Astrocyte of the hippocampus (primary cell): Measurements from ENCODE around the gene DRG2.

ENCODE experiments used
- DNase-seq: peaks from one replicate; pipeline ENCODE4 v3.0.0; 2011; ENCODE audit warnings: low read depth, low spot score

DRG2 gene

GRCh38 chr17:18074566-18075272, 13.0 kb upstream of the DRG2 start:
- no peak for DNase-seq

DNA sequence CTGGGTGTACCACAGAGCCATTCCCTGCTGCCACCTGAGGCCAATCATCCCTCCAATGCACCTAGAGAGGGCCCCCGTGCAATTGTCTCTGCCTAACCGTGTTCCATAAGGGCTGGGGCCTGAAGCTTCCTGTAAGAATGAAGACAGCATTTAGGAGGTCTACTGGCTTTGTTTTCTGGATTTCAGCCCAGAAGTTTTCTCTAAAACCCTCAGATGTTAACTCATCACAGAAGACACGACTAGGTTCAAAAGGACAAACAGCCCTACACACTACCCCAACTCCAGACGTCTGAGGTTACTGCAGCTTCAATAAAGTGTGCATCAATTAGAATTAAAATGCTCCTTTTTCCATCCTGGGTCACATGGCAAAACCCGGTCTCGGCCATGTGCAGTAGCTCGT, 10.8 kb upstream of the DRG2 start:
- DNase-seq: no peak

DNA sequence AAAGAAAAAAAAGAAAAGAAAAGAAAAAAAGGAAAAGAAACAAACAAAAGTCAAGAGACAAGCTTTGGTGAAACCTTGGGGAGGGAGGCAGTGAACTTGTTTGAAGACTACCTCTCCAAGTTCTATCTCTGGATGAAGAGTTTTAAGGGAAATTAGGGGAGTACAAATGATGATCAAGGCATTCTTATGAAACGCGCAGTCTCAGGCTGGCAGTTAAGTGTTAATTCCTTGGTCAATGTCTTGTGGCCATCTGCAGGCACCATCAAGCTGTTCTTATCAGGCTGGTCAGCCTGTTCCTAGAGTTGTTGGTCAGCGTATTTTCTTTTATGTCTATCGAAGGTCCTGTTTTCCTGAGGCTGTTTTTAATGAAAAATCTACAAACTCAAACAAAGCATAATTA, 8.2 kb upstream of the DRG2 start:
- DNase-seq: no peak

GRCh38 chr17:18084256-18084655, 3.5 kb upstream of the DRG2 start:
- no peak for DNase-seq

DNA sequence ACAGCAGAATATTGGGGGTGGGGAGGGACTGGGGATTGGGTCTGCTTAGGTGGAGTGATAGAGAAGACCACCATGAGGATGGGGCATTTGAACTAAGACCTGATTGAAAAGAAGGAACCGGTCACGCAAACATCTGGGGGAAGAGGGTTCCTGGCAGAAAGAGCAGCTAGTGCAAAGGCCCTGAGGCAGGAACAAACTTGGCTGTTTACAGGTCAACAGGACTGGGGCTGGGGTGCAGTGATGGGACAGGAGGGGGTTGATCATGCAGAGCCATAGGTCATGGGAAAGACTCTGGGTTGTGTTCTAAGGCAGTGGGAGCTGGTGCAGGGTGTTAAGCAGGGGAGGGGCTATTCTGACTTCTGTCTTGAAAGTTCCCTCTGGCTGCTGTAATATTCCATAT, 1.9 kb downstream of the DRG2 start:
- DNase-seq: no peak

DNA sequence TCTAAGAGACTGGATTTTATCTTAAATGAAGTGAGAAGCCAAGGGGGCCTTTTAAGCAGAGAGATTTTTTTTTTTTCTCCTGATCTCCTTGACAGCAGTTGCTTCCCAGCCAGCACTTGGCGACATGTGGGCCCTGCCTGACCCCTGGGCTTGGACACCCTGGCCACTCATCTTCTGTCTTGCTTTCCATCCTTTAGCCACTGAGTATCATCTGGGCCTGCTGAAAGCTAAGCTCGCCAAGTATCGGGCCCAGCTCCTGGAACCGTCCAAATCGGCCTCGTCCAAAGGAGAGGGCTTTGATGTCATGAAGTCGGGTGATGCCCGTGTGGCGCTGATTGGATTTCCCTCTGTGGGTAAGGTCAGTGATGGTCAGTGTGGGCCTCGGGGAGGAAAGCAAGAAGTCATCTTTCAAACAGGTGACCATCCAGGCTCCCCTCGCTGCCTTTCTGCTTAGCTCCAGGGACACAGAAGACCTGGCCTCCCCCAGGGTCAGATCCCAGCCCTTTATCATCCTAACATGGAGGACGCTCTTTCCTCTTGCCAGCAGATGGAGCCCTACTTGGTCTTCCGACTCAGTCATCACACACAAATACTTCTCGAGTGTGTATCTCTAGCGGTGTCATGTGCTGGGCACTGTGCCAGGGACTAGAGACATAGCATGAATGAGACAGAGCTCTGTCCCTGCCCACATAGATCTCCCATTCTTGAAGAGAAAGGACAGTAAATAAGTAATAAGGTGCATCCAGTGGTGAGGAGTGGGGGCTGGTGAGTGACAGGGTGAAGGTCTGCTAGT, 6.1 kb downstream of the DRG2 start:
- DNase-seq: peak; percentile 56

GRCh38 chr17:18094409-18094807, 6.7 kb downstream of the DRG2 start:
- no peak for DNase-seq

- no peak for DNase-seq
These were observed 11.8 kb downstream of the DRG2 start for GRCh38 chr17:18099516-18099915.

DNA sequence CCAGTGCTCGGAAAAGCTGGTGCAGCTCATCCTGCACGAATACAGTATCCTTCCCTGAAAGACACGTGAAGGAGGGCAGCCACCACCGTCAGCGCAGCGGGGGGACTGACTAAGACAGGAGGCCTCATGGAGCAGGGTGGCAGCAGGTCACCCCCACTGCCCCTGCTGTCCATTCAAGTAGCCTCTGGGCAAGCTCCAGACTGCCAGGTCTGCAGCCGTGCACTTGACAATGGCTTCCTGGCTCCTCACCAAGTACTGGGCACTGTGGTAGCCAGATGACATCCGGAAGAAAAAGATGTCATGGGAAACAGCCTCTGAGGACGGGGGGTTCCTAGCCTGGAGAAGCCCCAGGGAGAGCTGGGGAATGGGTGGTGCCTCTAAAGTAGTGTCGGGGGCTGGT, 12.9 kb downstream of the DRG2 start:
- no peak for DNase-seq

DNA sequence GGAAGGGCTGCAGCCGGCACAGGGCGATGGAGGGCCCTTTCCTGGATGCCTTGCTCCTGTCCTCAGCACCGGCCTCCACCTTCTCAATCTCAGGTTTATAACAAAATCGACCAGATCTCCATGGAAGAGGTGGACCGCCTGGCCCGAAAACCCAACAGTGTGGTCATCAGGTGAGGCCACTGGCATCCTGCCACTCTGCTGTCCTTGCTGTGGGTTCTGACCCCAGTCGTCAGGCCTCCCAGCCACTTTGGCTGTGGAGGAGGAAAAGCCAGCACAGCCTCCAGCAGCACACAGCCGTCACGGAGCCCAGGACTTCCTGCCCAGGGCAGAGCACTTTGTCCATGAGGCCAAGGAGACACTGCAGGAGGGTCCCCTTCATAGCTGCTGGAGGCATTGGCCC, 14.1 kb downstream of the DRG2 start:
- DNase-seq: no peak

DNA sequence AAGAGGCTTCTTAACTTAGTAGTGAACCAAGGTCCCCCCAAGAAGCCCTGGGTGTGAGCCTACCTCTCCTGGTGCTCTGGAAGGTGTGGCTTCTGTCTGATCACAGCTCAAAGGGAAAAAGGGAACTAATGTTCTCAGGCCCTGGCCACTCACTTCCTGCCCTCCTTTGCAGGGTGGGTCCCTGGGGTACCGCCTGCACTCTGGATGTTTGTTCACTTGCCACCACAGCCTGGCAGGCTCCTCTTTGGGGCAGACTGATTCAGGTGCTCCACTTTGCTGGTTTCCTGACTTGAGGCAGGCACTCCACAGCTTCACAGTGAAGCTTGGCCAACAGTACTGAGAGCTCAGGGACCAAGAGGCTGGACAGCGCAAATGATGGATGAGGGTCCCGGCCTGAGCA, 14.9 kb downstream of the DRG2 start:
- DNase-seq: no peak

GRCh38 chr17:18105027-18105426, 17.3 kb downstream of the DRG2 start:
- no peak for DNase-seq

DNA sequence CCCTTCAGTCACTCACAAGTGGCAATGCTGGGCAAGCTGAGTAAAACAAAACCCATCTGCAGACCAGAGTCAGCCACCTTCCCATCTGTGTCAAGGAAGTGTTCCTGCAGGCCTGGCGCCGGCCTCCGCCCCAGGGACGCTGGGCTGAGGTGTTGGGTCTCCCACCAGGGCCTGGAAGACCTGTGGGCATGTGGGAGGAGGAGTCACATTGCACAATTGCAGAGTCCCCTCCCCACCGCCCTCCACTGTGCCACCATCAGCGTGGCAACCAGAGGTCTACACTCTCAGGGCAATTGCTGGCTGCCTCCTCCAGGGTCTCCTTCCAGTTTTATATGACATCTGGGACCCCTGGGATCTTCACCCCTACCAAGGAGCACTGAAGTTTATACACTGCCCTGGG, 17.8 kb downstream of the DRG2 start:
- no peak for DNase-seq

GRCh38 chr17:18106211-18106610, 18.5 kb downstream of the DRG2 start:
- DNase-seq: no peak

DNA sequence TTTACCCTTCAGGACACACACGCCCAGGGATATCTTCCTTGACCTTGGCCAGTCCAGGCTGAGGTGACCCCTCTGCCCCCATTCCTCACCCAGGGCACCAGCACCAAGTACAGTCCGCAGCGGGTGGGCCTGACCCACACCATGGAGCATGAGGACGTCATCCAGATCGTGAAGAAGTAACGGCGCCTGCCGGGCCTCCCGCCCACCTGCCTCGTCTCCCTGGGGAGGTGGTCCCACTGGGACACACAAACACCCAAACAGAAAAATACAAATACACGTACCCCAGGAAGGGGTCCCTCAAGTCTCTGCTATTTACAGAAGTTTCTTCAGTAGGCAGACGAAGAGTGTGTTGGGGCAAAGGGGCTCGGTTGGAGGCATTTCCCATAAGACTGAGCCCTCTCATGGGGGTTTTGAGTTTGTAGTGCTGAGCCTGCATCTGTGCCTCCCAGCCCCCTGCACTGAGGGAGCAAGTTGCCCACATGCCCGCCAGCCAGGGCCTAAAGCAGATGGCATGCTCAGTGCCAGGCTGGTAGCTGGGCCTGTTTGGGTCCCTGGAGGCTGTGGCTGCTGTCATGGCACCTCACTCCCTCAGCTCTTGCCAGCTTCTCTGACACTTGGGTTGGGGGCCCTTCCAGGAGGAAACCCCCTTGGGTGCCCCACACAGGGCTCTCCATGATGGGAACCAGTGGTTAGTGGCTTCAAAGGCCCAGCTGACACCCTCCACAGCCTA, 19.5 kb downstream of the DRG2 start:
- DNase-seq: no peak

DNA sequence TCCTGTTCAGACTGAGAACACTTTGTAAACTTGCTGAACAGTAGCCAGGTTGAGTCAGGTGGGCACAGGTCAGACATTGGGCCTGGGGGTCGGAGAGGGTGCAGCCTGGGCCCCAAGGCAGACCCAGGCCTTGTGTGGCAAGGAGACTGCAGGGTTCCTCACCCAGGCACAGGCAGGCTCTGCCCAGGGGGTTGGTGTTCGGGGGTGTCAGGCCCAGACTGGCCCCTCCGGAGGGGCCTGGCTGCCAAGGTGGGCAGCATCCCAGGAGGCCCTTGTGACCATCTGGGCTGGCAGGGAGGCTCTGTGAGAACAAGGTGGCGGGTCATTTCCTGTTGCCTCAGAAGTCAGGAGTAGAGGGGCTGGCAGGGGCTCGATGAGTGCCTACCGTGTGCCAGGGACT, 20.2 kb downstream of the DRG2 start:
- DNase-seq: no peak

DNA sequence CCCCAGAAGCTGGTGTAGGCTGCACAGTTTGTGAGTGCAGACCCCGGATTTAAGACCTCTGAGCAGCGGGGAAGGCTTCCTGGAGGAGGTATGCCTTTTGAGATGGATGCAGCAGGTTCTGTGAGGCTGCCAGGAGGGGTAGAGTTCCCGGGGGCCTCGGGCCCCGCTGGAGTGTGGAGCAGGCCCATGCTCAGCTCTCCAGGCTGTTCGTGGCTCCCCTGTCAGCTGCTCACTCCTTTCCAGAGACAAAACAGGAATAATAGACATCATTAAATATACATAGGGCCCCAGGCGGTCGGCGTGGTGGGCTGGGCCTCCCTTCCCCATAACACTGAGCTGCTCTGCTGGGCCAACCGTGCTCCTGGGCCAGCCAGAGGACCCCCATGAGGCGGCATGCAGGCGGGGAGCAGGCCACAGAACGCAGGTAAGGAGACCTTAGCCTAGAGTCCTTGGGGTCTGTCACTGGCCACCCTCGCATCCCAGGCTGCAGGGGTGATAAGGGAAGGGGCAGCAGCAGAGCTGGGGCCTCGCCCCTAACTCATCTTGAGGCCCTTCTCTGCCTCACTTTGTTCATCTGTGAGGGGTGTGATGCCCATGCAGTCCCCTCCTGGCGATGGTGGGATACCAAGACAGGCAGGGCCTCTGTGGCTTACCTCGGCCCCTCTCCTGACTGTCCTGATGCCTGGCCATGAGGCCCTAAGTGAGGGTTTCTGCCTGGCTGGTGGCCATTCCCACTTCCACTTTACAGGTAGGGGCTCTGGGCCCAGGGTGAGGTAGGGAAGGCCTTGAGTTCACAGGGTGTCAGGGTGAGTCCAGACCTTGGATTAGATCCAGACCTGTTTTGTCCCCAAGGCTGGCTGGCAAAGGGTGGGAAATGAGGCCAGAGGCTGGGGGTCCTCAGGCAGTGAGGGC, 20.9 kb downstream of the DRG2 start, which contains the start of gene MYO15A:
Gene MYO15A (plus strand): TSS at position 356 of the 912 bp plus-strand sequence. CDS start 10,045 bp downstream, outside the sequence.
- no peak for DNase-seq

- DNase-seq: no peak
These were observed 22.3 kb downstream of the DRG2 start for GRCh38 chr17:18109935-18110485.

- no peak for DNase-seq
These were observed 22.9 kb downstream of the DRG2 start for GRCh38 chr17:18110636-18111145.

DNA sequence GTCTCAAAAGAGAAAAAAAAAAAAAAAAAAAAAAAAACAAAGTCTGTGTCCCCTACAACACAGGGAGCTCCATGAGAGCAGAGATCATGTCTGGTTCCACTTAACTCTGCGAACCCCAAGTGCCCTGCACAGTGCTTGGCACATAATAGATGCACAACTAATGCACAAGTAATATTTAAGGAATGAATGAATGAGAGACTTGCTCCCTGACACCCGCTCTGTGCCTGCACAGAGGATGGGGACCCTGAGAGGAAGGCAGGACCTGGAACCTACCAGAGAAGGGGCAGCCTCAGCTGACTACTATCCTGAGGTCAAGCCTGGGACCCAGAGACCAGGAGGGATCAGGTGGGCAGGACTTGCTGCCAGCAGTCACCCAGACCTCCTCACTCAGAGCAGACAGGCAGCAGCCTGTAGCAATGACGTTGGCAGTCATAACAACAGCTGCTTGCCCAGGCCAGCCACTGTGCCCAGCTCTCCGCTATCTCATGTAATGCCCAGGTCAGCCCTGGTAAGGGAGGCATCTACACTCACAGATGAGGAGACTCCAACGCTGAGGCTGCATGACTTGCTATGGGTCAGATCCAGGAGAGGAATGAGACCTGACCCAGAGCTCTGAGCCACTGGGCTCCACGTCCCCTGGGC, 23.7 kb downstream of the DRG2 start:
- no peak for DNase-seq
